Heart left ventricle (tissue), 13 donors: ENCODE results near the gene LCLAT1.

Source experiments
- CTCF ChIP-seq, 12 donors: fragments of 200-600 bp; sonication (generic) in 4 of 12; IDR thresholded peaks; one replicate each; pipeline versions ENCODE4 v1.5.0 to v1.8.0; 2018 to 2022; ENCODE audit warnings: antibody characterized with exemption in 12 of 12, mild to moderate bottlenecking in 5 of 12
- POLR2A ChIP-seq, 2 donors: fragments of 450-650 bp; IDR thresholded peaks; one replicate each; pipeline ENCODE4 v1.6.1; 2017; ENCODE audit warnings: antibody characterized with exemption in 2 of 2, mild to moderate bottlenecking in 2 of 2, moderate library complexity in 2 of 2
- donor health status: ischemic (EF 13 %, LVEDD 7.1; RV severe dilation, severe dysfunction).
- donor health status: DM: no; HTN: yes; CAD: no.
- donor health status: DM: no; HTN: no; CAD: no.
- donor health status: ischemic (EF 25% LVEDD 6.9; RV normal size, moderate dysfunction).
- donor health status: ischemic (EF 25% LVEDD 5.7; RV mildly dilated, moderate dysfunction).
- donor health status: ischemic (EF 35%, LVEDD 5.7; RV mildly dilated, moderate dysfunction).
- donor health status: nonischemic (EF 11% LVEDD 7.7; RV severe dilation, severe dysfunction).
- donor health status: DM: yes; HTN: yes; CAD: no.
- donor health status: PGD.
- donor health status: ischemic (EF 29% LVEDD 5.4; RV normal size, mild dysfunction).
- donor health status: nonischemic (EF 23%, LVEDD 6.1; RV moderate dilation, normal function).

GRCh38 chr2:30680121-30680520, 233.1 kb downstream of the LCLAT1 start:
- TF ChIP-seq CTCF (IDR thresholded peaks at IDR 0.05) (no peak), POLR2A (IDR thresholded peaks at IDR 0.05) (no peak)
